ENCODE measurements around the gene ESPN.

DNA sequence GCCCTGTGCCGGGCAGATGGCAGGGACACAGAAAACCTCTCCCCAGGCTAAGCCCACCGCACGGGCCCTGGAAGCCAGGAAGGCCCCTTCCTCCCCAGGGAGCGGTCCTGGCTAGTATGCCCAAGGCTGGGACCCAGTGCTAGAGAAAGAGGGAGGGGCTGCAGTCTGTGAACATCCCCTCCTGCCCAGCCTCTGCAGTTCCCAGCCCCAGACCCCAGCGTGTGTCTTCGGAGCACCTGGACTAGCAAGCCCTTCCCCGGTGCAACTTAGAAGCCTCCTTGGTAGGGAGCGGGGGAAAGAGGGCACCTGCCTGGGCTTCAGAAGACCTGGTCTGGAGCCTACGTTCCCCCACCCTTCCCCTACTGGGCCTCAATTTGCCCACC is 64.8 kb downstream of the ESPN start:
- TF ChIP-seq POLR2A (IDR thresholded peaks at IDR 0.05; ENCODE audit: low read depth, low read length) (no peak), TAF1 (IDR thresholded peaks at IDR 0.05; ENCODE audit: borderline replicate concordance, low read depth, low read length) (no peak)

Data from GM12892 (cell line).